ENCODE measurements around the gene NCR3LG1.
A peak's percentile ranks its signal among the peaks of the same experiment; 100 is the strongest.

Gene NCR3LG1

DNA sequence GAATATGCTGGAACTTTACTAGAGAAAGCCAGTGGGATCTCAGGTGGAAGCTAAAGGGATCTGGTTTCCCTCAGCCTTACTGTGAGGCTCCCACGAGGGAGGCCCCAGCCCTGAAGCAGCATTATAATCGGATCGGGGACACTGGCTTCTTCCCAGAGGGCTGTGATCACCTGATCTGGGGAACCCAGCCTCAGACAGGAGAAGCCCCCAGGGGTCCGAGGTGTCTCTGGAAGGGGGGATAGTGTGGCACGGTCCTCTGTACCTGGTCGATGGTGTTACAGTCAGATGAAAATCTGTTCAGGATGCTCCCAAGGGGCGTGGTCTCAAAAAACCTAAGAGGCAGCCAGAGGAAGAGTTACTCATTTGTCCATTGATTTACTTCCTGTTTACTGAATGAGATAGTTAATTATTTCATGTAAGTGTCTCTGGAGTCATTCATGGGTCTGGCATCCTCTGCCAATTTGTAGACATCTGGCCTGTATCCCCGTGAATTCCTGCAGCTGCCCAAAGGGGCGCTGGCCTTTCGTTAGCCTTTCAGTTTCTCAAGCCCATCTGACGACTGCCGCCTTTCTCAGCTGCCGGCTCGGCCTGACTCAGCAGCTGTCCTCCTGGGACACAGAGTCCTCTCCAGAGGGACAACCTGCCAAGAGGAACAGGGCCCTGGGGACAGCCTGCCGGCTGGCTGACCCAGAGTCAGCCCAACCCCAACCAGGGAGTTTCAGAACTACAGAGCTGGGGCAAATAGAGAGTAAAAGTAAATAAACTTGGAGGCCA, 53.8 kb downstream of the NCR3LG1 start:
- ATAC-seq, result peak; percentile 83
- TF ChIP-seq ZNF70 (CRISPR knock-in tag; IDR thresholded peaks at IDR 0.05) (no peak), OSR1 (CRISPR knock-in tag; IDR thresholded peaks at IDR 0.05) (no peak), TCF4 (CRISPR knock-in tag; IDR thresholded peaks at IDR 0.05; ENCODE audit: borderline replicate concordance) (0 out of 2 replicates have a peak, but pooled peaks have one; percentile 44), SNAI2 (CRISPR knock-in tag; IDR thresholded peaks at IDR 0.05) (no peak), ESRRG (CRISPR knock-in tag; IDR thresholded peaks at IDR 0.05) (no peak)
- TF ChIP-seq, protein P1, sequence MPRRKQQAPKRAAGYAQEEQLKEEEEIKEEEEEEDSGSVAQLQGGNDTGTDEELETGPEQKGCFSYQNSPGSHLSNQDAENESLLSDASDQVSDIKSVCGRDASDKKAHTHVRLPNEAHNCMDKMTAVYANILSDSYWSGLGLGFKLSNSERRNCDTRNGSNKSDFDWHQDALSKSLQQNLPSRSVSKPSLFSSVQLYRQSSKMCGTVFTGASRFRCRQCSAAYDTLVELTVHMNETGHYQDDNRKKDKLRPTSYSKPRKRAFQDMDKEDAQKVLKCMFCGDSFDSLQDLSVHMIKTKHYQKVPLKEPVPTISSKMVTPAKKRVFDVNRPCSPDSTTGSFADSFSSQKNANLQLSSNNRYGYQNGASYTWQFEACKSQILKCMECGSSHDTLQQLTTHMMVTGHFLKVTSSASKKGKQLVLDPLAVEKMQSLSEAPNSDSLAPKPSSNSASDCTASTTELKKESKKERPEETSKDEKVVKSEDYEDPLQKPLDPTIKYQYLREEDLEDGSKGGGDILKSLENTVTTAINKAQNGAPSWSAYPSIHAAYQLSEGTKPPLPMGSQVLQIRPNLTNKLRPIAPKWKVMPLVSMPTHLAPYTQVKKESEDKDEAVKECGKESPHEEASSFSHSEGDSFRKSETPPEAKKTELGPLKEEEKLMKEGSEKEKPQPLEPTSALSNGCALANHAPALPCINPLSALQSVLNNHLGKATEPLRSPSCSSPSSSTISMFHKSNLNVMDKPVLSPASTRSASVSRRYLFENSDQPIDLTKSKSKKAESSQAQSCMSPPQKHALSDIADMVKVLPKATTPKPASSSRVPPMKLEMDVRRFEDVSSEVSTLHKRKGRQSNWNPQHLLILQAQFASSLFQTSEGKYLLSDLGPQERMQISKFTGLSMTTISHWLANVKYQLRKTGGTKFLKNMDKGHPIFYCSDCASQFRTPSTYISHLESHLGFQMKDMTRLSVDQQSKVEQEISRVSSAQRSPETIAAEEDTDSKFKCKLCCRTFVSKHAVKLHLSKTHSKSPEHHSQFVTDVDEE (CRISPR knock-in tag; IDR thresholded peaks at IDR 0.05), result no peak
- TF ChIP-seq, protein P2, sequence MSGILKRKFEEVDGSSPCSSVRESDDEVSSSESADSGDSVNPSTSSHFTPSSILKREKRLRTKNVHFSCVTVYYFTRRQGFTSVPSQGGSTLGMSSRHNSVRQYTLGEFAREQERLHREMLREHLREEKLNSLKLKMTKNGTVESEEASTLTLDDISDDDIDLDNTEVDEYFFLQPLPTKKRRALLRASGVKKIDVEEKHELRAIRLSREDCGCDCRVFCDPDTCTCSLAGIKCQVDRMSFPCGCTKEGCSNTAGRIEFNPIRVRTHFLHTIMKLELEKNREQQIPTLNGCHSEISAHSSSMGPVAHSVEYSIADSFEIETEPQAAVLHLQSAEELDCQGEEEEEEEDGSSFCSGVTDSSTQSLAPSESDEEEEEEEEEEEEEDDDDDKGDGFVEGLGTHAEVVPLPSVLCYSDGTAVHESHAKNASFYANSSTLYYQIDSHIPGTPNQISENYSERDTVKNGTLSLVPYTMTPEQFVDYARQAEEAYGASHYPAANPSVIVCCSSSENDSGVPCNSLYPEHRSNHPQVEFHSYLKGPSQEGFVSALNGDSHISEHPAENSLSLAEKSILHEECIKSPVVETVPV (CRISPR knock-in tag; IDR thresholded peaks at IDR 0.05), result no peak

DNA sequence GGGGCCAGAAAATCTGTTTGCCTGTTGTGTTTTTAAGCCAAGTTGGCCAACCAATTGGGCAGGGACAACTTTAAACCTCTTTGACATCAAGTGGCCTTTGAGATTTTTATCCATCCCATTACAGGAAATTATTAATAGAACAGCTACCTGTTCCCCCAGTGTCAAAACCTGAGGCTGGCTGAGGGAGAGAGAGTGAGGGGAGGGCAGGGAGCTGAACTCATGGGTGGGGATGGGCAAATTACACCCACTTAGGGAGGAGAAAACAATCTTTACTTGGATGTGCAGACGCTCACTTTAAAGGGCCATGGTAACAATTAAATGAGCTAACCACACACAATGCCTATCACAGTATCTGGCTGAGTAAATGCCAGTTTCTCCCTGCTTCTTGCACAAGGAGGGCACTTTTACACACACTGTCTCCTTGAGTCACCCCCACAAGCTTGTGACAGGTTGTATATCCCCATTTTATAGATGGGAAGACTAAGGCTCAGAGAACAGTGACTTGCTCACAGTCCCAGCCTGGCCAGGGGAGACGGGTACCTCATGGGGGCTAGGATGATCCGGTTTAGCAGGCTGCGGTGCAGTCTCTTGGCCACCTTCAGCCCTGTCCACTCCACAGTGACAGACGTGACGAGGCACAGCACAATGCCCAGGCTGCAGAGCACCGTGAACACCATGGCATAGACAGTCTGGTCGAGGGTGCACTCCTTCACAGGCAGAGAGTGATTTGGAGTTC, 54.6 kb downstream of the NCR3LG1 start:
- TF ChIP-seq PPARA (CRISPR knock-in tag; IDR thresholded peaks at IDR 0.05; ENCODE audit: borderline replicate concordance), result no peak
- no peak for TF ChIP-seq ESRRG (CRISPR knock-in tag; IDR thresholded peaks at IDR 0.05)
- TF ChIP-seq OSR1 (CRISPR knock-in tag; IDR thresholded peaks at IDR 0.05), result no peak
- TF ChIP-seq ZC3H10 (CRISPR knock-in tag; IDR thresholded peaks at IDR 0.05), result no peak
- TF ChIP-seq, protein P3, sequence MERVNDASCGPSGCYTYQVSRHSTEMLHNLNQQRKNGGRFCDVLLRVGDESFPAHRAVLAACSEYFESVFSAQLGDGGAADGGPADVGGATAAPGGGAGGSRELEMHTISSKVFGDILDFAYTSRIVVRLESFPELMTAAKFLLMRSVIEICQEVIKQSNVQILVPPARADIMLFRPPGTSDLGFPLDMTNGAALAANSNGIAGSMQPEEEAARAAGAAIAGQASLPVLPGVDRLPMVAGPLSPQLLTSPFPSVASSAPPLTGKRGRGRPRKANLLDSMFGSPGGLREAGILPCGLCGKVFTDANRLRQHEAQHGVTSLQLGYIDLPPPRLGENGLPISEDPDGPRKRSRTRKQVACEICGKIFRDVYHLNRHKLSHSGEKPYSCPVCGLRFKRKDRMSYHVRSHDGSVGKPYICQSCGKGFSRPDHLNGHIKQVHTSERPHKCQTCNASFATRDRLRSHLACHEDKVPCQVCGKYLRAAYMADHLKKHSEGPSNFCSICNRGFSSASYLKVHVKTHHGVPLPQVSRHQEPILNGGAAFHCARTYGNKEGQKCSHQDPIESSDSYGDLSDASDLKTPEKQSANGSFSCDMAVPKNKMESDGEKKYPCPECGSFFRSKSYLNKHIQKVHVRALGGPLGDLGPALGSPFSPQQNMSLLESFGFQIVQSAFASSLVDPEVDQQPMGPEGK (CRISPR knock-in tag; IDR thresholded peaks at IDR 0.05; ENCODE audit: borderline replicate concordance), result no peak
- TF ChIP-seq ZNF565 (CRISPR knock-in tag; conservative IDR thresholded peaks at IDR 0.05; ENCODE audit: low read depth), result no peak
- no peak for TF ChIP-seq ZFP3 (CRISPR knock-in tag; IDR thresholded peaks at IDR 0.05)
- TF ChIP-seq, protein P4, sequence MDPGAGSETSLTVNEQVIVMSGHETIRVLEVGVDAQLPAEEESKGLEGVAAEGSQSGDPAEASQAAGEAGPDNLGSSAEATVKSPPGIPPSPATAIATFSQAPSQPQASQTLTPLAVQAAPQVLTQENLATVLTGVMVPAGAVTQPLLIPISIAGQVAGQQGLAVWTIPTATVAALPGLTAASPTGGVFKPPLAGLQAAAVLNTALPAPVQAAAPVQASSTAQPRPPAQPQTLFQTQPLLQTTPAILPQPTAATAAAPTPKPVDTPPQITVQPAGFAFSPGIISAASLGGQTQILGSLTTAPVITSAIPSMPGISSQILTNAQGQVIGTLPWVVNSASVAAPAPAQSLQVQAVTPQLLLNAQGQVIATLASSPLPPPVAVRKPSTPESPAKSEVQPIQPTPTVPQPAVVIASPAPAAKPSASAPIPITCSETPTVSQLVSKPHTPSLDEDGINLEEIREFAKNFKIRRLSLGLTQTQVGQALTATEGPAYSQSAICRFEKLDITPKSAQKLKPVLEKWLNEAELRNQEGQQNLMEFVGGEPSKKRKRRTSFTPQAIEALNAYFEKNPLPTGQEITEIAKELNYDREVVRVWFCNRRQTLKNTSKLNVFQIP (CRISPR knock-in tag; IDR thresholded peaks at IDR 0.05; ENCODE audit: borderline replicate concordance, low read depth), result no peak
- no peak for TF ChIP-seq ZFP30 (CRISPR knock-in tag; IDR thresholded peaks at IDR 0.05)
- no peak for ATAC-seq

DNA sequence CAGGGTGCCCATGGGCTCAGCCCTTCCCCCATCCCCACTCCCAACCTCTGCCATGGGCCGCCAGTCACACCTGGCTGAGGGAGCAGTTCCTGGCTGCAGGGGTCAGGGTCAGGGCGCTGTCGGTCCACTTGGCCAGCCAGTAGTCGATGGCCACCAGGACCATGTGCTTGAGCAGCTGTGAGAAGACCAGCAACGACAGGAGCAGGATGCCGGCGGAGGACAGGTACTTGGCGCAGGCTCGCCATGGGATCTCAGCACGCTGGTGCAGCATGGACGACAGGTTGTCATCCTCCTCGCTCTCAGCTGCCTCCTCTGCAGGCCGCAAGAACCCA, 55.2 kb downstream of the NCR3LG1 start:
- no peak for TF ChIP-seq ZC3H10 (CRISPR knock-in tag; IDR thresholded peaks at IDR 0.05)
- TF ChIP-seq ZFP30 (CRISPR knock-in tag; IDR thresholded peaks at IDR 0.05), result no peak

DNA sequence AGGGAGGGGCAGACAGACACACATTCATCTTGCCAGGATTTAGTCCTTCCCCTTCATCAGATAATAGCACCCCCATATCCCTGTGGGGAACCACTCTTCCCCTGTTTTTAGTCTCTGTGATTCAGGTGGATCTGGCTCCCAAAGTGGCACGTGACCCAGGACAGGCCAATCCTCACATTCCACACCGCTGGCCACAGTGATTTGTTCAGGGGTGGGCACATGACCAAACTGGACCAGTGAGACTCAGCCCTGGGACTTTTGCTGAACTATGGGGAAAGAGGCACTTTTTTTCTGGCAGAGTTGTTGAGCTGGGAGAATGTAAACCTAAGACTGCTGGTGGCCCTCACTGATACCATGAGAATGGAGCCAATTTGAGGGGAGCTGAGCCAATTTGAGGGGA, 56.0 kb downstream of the NCR3LG1 start:
- ATAC-seq, result no peak
- TF ChIP-seq ZFP3 (CRISPR knock-in tag; IDR thresholded peaks at IDR 0.05) (no peak), ZNF70 (CRISPR knock-in tag; IDR thresholded peaks at IDR 0.05) (no peak)

More for the DNA sequence above, 55.2 kb downstream of the NCR3LG1 start:
- no peak for ATAC-seq

DNA sequence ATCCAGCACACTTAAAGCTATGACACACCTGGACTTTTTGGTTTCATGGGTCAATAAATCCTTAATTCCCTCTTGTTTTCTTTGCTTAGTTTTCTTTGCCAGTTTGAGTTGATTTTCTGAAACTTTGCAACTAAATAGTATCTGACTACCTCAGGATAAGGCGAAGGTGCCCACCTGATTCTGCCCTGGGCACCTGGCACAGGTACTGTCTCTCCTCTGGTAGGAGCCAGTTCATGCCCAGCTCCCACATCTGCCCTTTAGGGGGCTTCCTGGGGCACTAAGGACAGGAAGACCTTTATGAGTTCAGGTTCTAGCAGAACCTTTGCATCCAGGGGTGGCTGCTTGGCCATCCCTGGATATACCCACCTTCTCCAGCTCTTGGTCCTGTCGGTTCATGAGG, 56.4 kb downstream of the NCR3LG1 start:
- ATAC-seq, result no peak
- TF ChIP-seq, protein P2 (CRISPR knock-in tag; IDR thresholded peaks at IDR 0.05), result no peak
- TF ChIP-seq ESRRG (CRISPR knock-in tag; IDR thresholded peaks at IDR 0.05), result no peak
- no peak for TF ChIP-seq ZNF70 (CRISPR knock-in tag; IDR thresholded peaks at IDR 0.05)
- no peak for TF ChIP-seq PPARA (CRISPR knock-in tag; IDR thresholded peaks at IDR 0.05; ENCODE audit: borderline replicate concordance)
- TF ChIP-seq OSR1 (CRISPR knock-in tag; IDR thresholded peaks at IDR 0.05), result no peak
- TF ChIP-seq, protein P4 (CRISPR knock-in tag; IDR thresholded peaks at IDR 0.05; ENCODE audit: borderline replicate concordance, low read depth), result no peak
- no peak for TF ChIP-seq ZNF565 (CRISPR knock-in tag; conservative IDR thresholded peaks at IDR 0.05; ENCODE audit: low read depth)
- TF ChIP-seq ISL1 (CRISPR knock-in tag; IDR thresholded peaks at IDR 0.05), result no peak
- TF ChIP-seq, protein P1 (CRISPR knock-in tag; IDR thresholded peaks at IDR 0.05), result no peak
- TF ChIP-seq TCF4 (CRISPR knock-in tag; IDR thresholded peaks at IDR 0.05; ENCODE audit: borderline replicate concordance), result no peak
- no peak for TF ChIP-seq SNAI2 (CRISPR knock-in tag; IDR thresholded peaks at IDR 0.05)
